DLD1 (cell line): ENCODE results near the gene IHH.

Experiments
- in situ Hi-C: cut with HindIII; loops from 2 replicates; pipeline ENCODE4 v1.10.0; 2017; ENCODE audit warnings: low sequenced_read_pairs

The IHH gene

DNA sequence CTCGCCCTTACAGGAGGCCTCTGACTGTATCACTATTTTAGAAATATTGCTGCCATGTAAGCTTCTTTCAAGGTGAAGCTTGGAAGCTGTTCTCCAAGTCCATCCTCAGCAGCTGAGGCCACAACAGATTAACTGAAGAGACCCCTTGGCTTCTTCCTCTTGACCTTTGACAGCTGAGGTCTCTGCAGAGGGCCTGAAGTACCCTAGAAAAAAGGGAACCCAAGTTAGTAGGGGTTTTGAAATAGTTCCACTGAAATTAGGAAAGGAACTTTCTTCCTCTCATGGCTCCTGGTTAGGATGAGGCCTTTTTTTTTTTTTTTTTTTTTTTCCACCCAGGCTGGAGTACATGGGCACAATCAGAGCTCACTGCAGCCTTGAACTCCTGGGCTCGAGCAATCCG lies 15.5 kb upstream of the IHH start:
- in situ Hi-C loops, result no loop called here

DNA sequence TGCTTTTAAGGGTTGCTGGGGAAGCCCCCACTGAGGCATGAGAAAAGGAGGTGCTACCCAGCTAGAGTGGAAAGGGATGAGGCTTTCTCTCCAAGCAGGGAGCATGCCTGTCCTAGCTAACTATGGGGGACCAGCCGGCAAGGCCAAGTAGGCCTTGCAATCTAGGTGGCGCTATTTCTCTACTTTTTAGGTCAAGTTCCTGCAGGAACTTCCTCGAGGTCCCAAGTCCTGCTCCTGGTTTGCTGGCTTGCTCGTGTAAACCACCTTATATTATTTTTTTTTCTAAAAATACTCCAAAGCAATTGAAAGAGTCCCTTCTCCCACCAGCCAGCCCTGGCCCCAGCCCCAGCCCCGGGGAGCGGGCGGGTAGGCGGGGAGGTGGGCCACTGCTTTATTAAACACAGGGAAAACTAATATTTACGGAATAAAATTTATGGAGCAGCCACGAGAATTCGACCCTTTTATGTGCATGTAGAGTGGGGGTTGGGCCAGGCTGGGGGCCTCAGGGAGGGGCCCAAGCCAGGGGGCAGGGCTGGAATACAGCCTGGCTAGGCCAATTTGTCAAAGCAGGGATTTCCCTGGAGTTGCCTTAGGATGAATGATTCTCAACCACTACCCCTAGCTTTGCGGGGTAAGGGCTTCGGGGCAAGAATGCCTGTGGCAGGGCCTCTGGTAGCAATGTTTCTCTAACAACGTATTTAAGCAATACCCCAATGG lies 12.8 kb upstream of the IHH start:
- in situ Hi-C loops, result no loop called here

DNA sequence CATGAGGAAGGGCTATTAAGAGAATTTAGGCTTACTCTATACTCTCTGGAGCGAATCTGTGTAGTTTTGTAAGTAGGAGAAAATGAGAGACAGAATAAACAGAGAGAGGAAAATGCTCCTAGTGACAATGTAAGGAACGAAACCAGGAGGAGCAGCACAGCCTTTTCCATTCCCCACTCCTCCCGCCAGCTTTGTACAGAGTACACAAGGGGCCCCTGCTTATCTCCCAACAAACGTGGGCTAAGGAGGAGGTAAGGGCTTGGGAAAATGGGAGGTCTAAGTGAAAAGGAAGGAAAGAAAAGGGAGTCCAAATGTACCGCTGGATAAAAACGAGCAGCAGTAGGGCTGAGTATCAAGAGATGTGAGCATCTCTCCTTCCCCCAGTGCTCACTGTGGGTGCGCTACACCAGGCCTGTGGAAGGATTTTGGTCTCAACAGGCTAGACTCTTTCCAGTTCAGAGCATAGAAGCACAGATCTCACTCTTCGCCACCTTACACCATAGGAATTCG lies 12.1 kb upstream of the IHH start:
- in situ Hi-C loops, result no loop called here

DNA sequence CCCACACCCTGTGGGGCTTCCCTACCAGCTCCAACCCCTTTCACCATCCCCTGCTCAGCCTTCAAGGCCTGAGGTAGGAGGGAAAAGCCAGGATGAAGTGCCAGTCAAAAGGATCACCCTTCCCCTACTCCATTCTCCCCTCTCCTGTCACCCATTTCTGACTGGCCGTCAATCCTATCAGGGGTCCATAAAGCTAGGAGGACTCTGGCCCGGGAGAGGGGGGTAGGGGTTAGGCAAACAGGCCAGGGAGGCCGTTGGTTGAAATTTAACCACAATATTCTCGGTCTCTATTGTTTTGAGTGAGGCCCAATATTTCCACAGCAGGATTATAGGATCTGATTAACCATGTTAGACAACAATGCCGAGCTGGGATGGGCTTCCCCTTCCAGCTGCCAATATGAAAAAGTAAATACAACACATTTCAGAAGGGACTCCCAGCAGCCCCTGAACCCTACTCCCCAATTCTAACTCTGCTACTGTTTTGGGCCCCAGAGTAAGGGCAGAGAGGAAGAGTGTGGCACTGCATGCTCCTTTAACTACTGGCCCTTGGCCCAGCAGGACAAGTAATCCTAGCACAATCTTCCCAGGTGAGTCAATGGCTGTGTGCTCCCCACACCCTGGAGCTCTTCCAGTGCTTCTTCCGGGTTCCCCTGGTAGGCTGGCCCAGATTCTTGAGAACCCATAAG lies 10.6 kb upstream of the IHH start:
- in situ Hi-C loops, result no loop called here

DNA sequence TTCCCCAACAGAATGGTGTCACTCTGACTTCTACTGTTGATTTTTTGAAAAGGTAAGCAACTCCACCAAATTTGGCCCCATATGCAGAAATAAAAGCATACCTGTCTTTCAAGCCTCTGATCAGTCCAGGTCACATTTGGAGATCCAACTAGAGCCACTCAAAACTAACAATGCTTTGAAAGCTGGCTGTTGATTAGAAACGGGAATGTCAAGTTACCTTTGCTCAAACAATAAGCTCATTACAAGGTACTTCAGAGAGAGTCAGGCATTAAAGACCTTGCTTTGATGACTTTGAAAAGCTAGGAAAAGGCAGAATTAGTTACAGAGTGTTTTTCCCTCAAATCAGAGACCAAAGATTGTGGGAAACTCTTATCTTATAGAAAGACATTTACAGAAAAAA lies 4.8 kb upstream of the IHH start:
- in situ Hi-C loops, result no loop called here

DNA sequence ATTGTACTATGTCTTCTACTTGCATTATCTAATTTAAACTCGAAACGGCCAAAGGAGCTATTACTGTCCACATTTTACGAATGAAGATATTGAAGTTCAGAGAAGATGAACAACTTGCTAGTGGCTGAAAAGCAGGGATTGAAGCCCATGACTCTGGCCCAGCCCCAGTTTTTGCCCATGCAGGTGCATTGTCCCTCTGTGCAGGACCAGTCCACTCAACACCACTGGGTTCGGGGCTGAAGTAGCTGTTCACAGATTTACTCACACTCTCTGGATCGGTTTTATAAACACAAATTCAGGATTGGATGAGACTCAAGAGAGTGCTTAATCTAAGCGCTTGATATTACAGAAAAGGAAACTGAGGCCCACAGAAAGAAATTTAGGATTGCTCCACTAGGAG lies 1.4 kb upstream of the IHH start:
- in situ Hi-C loops, result no loop called here

DNA sequence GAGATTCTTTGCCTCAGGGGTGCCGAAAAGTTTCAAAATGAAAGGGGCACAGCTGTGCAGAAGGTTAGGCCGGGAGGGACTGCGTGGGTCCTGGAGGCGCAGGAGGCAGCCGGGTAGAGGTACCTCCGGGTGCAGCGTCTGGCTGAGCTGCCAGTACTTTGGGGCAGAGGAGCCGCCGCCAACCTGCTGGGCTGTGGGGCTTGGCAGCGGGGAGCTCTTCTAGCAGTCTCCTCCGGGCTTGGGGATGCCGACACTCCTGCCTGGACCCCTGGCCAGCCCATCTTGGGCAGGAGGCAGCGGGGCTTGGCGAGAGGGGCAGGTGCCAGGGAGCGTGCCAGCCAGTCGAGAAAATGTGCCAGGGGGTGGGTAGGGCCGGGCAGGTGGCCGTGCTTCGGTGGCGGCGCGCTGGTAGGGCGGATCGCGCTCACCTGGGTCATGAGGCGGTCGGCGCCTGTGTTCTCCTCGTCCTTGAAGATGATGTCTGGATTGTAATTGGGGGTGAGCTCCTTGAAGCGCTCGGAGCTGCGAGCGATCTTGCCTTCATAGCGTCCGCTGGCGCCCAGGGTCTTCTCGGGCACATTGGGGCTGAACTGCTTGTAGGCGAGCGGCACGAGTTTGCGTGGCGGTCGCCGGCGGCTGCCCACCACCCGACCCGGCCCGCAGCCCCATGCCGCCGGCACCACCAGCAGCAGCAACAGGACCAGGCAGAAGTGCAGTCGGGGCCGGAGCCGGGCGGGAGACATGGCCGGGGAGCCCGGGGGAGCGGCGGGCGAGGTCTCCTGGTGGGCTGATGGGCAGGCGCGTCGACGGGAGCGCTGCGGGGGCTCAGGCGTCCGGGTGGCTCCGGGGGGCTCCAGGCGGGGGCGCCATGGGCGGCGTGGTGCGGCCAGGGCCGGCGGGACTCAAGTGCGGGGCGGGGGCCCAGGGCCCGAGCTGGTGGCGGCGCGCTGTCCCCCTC lies 717 bp downstream of the IHH start:
- in situ Hi-C loops, result loop anchor here (5.0 kb wide), 1 partner anchor 77 kb away; no protein-coding TSS in a partner anchor

DNA sequence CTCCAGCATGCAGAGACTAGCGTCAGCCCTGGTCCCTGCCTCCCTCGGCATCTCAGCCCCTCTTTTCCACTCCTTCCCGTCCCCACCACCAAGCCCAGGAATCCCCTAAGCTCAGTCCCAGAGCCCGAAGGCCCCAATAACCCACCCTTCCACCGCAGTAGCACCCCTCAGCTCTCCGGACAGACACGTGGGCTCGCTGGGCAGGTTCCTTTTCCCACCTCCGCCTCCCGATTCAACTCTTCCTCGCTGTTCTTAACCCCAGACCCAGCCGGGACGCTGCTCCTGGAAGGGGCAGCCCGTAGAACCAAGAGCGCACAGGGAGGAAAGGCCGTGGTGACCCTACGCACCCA lies 1.4 kb downstream of the IHH start:
- in situ Hi-C loops, result loop anchor here (5.0 kb wide), 1 partner anchor 78 kb away; no protein-coding TSS in a partner anchor

DNA sequence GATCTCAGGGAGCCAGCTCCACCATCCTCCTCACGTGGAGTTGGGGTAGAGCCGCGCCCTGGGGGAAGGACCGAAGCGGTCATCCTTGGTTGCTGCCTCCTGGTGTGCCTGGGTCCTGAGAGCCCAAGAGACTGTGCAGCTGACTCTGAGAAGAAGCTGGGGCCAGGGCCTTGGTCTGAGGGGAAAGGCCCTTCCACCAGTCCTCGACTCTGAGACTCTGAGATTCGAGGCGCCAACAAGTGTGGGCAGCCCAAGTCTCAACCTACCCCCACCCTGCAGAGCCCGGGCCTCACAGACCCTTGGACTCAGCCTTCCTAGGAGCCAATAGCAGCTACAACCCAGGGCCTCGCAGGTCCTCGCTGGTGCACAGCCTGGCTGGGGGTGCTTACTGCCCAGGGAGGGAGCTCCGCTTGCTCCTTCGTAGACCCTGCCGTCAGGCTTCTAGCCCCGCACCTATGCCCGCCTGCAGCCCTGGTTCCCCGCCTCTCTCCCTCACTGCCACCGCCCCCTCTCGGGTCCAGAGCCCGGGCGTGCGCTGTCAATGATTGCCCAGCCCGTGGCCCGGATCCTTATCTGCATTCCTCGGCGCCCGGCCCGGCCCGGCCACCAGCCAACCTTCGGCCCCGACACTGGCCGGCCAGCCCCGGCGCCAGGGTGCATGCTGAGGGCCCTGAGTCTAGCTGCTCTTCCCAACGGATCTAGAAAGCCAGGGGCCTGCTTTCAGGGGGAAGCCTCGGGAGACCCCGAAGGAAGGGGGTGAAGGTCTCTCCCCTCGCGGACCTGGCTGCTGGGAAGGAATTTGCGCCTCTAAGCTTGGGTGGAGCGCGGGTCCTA lies 2.0 kb downstream of the IHH start:
- in situ Hi-C loops, result loop anchor here (5.0 kb wide), 1 partner anchor 79 kb away; no protein-coding TSS in a partner anchor

DNA sequence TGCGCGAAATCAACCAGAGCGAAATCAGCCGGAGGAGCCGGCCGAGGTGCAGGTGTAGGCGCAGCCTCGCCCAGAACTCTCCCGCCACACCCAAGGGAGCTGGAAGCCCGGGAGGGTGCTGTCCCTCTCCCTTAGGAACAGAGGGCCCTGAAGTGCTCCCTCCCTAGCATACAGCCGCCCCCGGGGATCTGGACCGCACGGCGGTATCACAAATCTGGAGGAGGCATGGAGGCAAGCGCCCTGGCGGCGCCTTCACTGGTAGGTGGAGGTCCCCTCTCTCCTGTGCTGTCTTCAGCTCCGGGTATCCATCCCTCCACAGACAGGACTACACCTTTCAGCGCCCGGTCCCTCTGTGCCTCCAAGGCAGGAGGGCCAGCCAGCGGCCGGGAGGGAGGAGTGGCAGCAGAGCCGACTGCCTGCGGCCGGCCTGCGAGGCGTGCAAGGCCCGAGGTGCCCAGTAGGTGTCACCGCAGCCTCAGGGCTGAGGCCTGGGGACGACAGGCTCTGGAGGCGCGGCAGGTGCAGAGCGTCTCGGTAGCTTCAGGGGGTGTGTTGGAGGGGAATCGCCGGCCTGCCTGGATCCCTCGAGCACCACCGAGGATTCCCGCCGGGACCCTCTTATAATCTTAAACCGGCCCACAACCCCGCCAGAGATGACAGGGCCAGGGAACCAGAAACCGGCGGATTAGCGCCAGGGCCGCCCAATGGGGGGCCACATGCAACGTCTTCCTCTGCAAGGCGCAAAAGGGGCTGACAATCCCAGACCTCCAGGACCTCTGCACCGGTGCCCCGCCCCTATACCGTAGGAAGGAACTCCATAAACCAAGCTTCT lies 2.8 kb downstream of the IHH start:
- in situ Hi-C loops, result loop anchor here (5.0 kb wide), 1 partner anchor 79 kb away; no protein-coding TSS in a partner anchor

DNA sequence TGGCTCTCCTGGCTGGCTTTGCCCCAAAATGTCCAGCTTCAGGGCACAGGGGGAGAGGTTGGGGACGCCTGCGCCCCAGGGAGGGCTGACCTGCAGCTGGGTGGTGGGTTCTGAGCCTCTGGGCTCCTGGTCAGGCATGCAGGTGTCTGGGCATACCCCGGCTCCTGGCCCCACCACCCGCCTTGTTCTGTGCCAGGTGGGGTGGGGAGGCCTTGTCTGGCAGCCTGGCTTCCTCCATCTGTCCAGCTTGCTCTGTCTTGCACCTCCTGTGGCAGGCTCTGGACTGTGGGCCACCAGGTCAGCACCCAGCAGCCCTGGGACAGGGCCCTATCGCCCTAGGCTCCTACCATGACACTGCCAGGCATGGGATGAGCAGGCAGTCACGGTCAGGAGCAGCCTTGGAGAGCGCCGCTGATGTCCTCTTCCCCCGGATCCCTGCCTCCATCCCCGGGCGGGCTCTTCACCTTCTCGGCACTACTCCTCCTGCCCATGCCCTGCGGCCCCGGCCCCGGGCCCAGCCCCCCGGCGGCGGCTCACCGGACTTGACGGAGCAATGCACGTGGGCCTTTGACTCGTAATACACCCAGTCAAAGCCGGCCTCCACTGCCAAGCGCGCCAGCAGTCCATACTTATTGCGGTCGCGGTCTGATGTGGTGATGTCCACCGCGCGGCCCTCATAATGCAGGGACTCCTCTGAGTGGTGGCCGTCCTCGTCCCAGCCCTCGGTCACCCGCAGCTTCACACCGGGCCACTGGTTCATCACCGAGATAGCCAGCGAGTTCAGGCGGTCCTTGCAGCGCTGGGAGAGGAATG lies 3.6 kb downstream of the IHH start:
- in situ Hi-C loops, result loop anchor here (5.0 kb wide), 1 partner anchor 80 kb away; no protein-coding TSS in a partner anchor

DNA sequence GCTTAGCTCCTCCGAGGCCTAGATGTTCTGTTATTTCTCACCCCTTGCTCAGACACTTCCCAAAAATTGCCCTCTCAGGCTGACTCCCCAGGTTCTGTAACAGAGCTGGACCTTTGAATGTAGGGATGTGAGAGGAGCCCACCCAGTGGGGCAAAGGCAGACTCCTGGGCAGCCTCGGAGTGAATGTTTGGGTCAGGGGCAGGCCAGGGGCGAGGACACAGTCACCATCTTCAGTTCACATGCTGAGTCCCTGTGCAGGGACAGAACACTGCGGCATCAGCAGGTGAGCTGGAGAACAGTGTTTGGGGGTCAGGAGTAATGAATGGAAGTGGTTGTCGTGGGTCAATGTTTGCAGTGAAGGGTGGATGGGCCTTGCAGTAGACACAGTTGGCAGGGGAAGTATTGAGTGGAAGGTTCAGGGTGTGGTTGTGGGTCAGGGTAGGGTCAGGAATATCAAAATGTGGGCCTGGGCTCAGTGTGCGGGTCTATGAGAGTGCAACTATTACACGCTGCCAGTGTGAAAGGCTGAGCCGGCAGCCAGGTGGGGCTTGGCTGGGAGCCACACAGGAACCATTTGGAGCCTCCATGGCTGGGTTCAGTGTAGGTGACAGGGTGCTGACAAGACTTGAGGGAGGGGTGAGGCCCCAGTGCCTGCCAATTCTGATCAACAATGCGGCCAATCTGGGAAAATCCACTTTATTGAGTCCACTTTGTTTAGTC lies 4.4 kb downstream of the IHH start:
- in situ Hi-C loops, result loop anchor here (5.0 kb wide), 1 partner anchor 81 kb away; no protein-coding TSS in a partner anchor

DNA sequence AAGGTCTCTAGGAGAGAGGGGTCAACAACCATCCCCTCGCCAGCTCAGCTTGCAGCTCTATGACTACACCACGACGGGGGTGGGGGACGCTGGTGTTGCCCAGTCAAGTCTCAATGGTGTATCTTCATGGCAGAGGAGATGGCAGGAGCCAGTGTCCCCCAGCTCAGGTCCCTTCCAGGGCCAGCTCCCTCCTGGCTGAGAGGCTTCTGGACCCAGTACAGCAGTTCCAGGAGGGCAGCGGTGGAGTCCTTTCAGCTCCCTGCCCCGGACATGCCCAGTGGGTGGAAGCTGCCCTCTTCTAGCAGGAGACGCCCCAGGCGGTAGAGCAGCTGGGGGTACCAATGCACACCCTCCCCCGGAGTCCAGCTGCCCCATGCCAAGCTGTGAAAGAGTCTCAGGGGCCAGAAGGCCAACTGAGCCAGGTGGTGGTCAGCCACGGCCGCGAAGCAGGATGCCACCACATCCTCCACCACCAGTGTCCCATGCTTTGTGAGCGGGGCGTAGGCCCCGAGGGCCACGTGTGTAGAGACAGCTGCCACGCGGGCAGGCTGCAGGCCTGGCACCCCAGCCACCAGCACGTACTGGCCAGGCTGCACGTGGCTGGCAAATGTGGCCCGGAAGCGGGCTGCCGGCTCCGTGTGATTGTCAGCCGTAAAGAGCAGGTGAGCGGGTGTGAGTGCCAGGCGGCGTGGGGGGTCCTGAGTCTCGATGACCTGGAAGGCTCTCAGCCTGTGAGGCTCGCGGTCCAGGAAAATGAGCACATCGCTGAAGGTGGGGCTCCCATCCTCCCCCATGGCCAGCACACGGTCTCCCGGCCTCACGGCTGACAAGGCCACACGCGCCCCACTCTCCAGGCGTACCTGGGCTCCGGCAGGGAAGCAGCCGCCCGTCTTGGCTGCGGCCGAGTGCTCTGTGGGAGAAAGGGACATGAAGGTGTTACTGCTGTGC lies 5.5 kb downstream of the IHH start:
- in situ Hi-C loops, result loop anchor here (5.0 kb wide), 2 partner anchors 43 to 82 kb away; no protein-coding TSS in a partner anchor

DNA sequence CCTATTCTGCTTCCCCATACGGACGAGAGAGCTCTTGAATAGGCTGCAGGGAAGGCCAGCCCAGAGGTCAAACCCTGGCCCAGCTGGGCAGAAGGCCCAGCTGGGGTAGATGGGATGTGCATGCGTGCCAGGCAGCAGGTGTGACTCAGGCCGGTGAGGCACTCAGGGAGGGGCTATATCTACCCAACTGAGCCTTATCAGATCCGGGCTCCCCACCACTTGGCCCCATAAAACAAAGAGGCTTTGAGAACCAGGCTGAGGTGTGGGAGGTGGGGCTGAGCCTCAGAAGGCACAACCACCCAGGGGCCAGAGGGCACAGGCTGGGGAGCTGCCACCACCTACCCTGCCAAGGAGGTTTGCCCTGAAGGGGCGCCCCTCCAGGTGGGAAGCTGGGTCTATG lies 11.4 kb downstream of the IHH start:
- in situ Hi-C loops, result loop anchor here (10.0 kb wide), 1 partner anchor 216 kb away; no protein-coding TSS in a partner anchor

DNA sequence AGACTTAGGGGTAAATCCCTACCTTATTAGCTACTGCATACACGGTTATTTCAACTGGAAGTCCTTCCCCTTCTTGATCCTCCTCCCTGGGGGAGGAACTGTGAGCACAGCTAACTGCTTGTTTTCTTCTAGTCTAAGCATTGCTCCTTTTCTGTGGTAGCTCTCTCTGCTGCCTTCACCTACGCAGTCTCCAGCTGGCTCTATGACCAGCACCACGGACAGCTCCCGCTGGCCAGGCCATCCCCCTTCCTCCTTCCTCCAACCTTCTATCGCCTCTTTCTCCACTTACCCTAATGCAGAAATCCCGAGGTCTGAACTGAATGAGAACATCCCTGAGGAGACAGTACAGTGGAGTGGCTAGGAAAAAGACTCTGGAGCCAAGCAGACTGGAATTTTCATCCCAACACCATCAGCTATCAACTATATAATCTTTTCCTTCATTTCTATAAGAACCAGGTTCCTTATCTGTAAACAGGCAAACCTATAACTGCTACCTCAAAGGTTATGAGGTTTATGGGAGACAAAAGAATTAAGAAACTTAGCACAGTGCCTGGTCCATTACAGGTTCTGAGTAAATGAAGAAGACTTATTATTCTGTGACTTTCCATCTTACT lies 14.7 kb downstream of the IHH start:
- in situ Hi-C loops, result loop anchor here (10.0 kb wide), 1 partner anchor 219 kb away; no protein-coding TSS in a partner anchor

DNA sequence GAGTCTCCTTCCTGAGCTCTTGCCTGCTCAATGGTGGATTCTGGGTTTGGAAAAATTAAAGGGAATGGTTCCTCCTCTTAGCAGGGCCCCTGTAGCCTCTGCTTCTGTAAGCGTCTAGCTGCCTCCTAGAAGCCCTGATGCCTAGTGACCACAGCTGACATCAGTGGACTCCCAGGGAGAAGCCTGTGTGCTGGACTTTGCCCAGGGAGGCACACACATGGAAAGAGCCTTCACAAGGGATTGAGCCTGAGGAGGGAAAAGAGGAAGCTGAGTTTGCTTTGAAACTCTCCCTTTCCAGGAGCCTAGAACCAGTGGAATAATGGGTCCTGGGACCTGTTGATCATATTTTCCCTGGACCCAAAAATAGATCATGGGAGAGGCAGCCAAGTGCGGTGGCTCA lies 18.0 kb downstream of the IHH start:
- in situ Hi-C loops, result loop anchor here (10.0 kb wide), 1 partner anchor 222 kb away; no protein-coding TSS in a partner anchor
